Bronchial epithelial cell (primary cell): ENCODE results near the gene NPIPA1. TPM values are rescaled to one million over a fixed set of nuclear protein-coding genes. Genes with fewer than 3 reads are reported as not detected.
"Not testable (repeated sequence)": the region's sequence is repeated elsewhere in the genome, so short reads cannot be mapped to it uniquely, and the experiment has no call there.

Experiments
- DNase-seq: peaks from one replicate; pipeline ENCODE4 v3.0.0-alpha.2; 2010; ENCODE audit warnings: low read depth
- FAIRE-seq: peaks from 2 replicates; lab custom pipeline; 2011; peaks lifted over from hg19 to GRCh38; lab: Jason Lieb, UNC
- H3K27me3 ChIP-seq: 2 replicates; pipeline ENCODE4 v1.5.1; 2011; ENCODE audit warnings: low read length; ENCODE audit not compliant: control insufficient read depth, insufficient read depth
- H3K36me3 ChIP-seq: 2 replicates; pipeline ENCODE4 v1.5.1; 2011; ENCODE audit warnings: low read length; ENCODE audit not compliant: control insufficient read depth, insufficient read depth
- H3K4me3 ChIP-seq: 2 replicates; pipeline ENCODE4 v1.5.1; 2011; ENCODE audit warnings: mild to moderate bottlenecking, low read depth, low read length, control low read depth
- total RNA-seq: library from RNA; depleted of rRNA; stranded (reverse); fragments of >200 nt; gene quantifications from 2 replicates; pipeline ENCODE4 v1.2.1, GENCODE V29; 2014

NPIPA1 gene
- total RNA-seq, 1 donor from 2014 or later, result 43.7 TPM

GRCh38 chr16:14922285-14922684 is 15.0 kb upstream of the NPIPA1 start:
- DNase-seq, FAIRE-seq, H3K36me3 ChIP-seq, H3K4me3 ChIP-seq, H3K27me3 ChIP-seq: not testable (repeated sequence)

GRCh38 chr16:14922968-14923367 is 14.3 kb upstream of the NPIPA1 start:
- not testable (repeated sequence) for DNase-seq, H3K36me3 ChIP-seq, H3K4me3 ChIP-seq, H3K27me3 ChIP-seq, FAIRE-seq

GRCh38 chr16:14923394-14924088 is 13.7 kb upstream of the NPIPA1 start:
- DNase-seq, H3K27me3 ChIP-seq, H3K4me3 ChIP-seq, FAIRE-seq, H3K36me3 ChIP-seq: not testable (repeated sequence)

- not testable (repeated sequence) for DNase-seq, H3K4me3 ChIP-seq, H3K36me3 ChIP-seq, FAIRE-seq, H3K27me3 ChIP-seq
Observed at GRCh38 chr16:14924359-14924758, 12.9 kb upstream of the NPIPA1 start.

GRCh38 chr16:14924982-14925381 is 12.3 kb upstream of the NPIPA1 start:
- DNase-seq, H3K36me3 ChIP-seq, H3K27me3 ChIP-seq, H3K4me3 ChIP-seq, FAIRE-seq: not testable (repeated sequence)

GRCh38 chr16:14928064-14928714 is 9.1 kb upstream of the NPIPA1 start:
- not testable (repeated sequence) for H3K27me3 ChIP-seq, H3K4me3 ChIP-seq, DNase-seq, FAIRE-seq, H3K36me3 ChIP-seq

- not testable (repeated sequence) for H3K27me3 ChIP-seq, H3K4me3 ChIP-seq, FAIRE-seq, H3K36me3 ChIP-seq, DNase-seq
Observed at GRCh38 chr16:14929176-14929575, 8.1 kb upstream of the NPIPA1 start.

- not testable (repeated sequence) for DNase-seq, H3K4me3 ChIP-seq, FAIRE-seq, H3K27me3 ChIP-seq, H3K36me3 ChIP-seq
Observed at GRCh38 chr16:14930246-14930645, 7.0 kb upstream of the NPIPA1 start.

GRCh38 chr16:14930971-14931370 is 6.3 kb upstream of the NPIPA1 start:
- H3K4me3 ChIP-seq, H3K27me3 ChIP-seq, DNase-seq, FAIRE-seq, H3K36me3 ChIP-seq: not testable (repeated sequence)

- H3K36me3 ChIP-seq, H3K4me3 ChIP-seq, FAIRE-seq, DNase-seq, H3K27me3 ChIP-seq: not testable (repeated sequence)
Observed at GRCh38 chr16:14932581-14933375, 4.5 kb upstream of the NPIPA1 start.

- FAIRE-seq, H3K36me3 ChIP-seq, H3K4me3 ChIP-seq, DNase-seq, H3K27me3 ChIP-seq: not testable (repeated sequence)
Observed at GRCh38 chr16:14937994-14938393, 751 bp downstream of the NPIPA1 start.

GRCh38 chr16:14942686-14943085 is 5.4 kb downstream of the NPIPA1 start:
- H3K4me3 ChIP-seq, DNase-seq, H3K27me3 ChIP-seq, H3K36me3 ChIP-seq, FAIRE-seq: not testable (repeated sequence)
